Measurements from ENCODE around the gene PLAAT5.

DNA sequence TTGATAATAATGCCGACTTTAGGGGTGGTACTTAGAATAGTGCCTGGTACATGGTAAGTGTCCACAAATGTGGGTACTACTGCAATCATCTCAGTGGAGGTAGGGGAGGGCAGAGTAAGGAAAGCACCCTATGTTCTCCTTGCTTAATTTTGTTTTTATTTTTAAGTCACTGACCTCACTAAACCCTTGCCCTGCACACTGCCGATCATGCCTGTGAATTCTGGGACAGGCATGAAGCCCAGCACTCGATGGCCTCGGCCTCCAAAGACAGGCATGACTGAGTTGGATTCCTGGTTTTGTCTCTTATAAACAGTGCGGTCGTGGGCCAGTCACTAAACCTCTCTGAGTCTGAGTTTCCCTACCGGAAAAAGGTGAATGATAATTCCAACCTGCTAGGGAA, 21.8 kb upstream of the PLAAT5 start:
- TF ChIP-seq POLR2A (IDR thresholded peaks at IDR 0.05): no peak
- TF ChIP-seq, protein P1, sequence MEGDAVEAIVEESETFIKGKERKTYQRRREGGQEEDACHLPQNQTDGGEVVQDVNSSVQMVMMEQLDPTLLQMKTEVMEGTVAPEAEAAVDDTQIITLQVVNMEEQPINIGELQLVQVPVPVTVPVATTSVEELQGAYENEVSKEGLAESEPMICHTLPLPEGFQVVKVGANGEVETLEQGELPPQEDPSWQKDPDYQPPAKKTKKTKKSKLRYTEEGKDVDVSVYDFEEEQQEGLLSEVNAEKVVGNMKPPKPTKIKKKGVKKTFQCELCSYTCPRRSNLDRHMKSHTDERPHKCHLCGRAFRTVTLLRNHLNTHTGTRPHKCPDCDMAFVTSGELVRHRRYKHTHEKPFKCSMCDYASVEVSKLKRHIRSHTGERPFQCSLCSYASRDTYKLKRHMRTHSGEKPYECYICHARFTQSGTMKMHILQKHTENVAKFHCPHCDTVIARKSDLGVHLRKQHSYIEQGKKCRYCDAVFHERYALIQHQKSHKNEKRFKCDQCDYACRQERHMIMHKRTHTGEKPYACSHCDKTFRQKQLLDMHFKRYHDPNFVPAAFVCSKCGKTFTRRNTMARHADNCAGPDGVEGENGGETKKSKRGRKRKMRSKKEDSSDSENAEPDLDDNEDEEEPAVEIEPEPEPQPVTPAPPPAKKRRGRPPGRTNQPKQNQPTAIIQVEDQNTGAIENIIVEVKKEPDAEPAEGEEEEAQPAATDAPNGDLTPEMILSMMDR (IDR thresholded peaks at IDR 0.05): no peak
